Effector memory CD8-positive, alpha-beta T cell (primary cell): ENCODE data around the gene LRBA.
A peak's percentile ranks its signal among the peaks of the same experiment; 100 is the strongest.
"Not testable (repeated sequence)": the region's sequence is repeated elsewhere in the genome, so short reads cannot be mapped to it uniquely, and the experiment has no call there.

Experiments
- ATAC-seq: fragments of 150-1000 bp; cut with Tn5 transposase; replicated peaks from 2 replicates; pipeline ENCODE4 v1.10.0; 2021; ENCODE audit warnings: mild to moderate bottlenecking, moderate library complexity
- DNase-seq, 3 experiments: peaks; one replicate each; pipeline ENCODE4 v3.0.0; 2021
- H3K27ac Mint-ChIP-seq, 2 donors: one replicate each; pipeline ENCODE4 v1.8.0; 2022; ENCODE audit warnings: mild to moderate bottlenecking in 2 of 2, mixed read lengths in 2 of 2, moderate library complexity in 2 of 2
- H3K27me3 Mint-ChIP-seq, 2 donors: one replicate each; pipeline ENCODE4 v1.8.0; 2022; ENCODE audit warnings: mixed read lengths in 2 of 2
- H3K36me3 Mint-ChIP-seq: one replicate; pipeline ENCODE4 v1.8.0; 2022; ENCODE audit warnings: mild to moderate bottlenecking, moderate library complexity, mixed read lengths; ENCODE audit not compliant: insufficient read depth
- H3K4me1 Mint-ChIP-seq, 2 donors: one replicate each; pipeline ENCODE4 v1.8.0; 2022; ENCODE audit warnings: low read depth in 2 of 2, mixed read lengths in 2 of 2
- H3K4me3 Mint-ChIP-seq, 2 donors: one replicate each; pipeline ENCODE4 v1.8.0; 2022; ENCODE audit warnings: mild to moderate bottlenecking in 2 of 2, mixed read lengths in 2 of 2, moderate library complexity in 2 of 2
- H3K9me3 Mint-ChIP-seq, 2 donors: one replicate each; pipeline ENCODE4 v1.8.0; 2022; ENCODE audit warnings: mixed read lengths in 2 of 2

LRBA gene

GRCh38 chr4:150939530-150939929 lies 75.6 kb downstream of the LRBA start:
- H3K27ac Mint-ChIP-seq: no peak overlapping the region
- no peak for ATAC-seq
- no peak overlapping the region for H3K4me3 Mint-ChIP-seq
- DNase-seq: no peak
- H3K4me1 Mint-ChIP-seq: peaks cover 28 to 43% of the 10 kb centered on the region in 2 donors
- H3K9me3 Mint-ChIP-seq: no peaks in the 10 kb centered on the region
- H3K36me3 Mint-ChIP-seq: peaks cover 3% of the 10 kb centered on the region
- H3K27me3 Mint-ChIP-seq: no peaks in the 10 kb centered on the region

- H3K9me3 Mint-ChIP-seq: no peaks in the 10 kb centered on the region
- DNase-seq (no peak), ATAC-seq (peak; percentile 74)
- peaks cover 28 to 40% of the 10 kb centered on the region in 2 donors for H3K4me1 Mint-ChIP-seq
- peaks cover 6% of the 10 kb centered on the region for H3K36me3 Mint-ChIP-seq
- peak overlapping the region in 1 of 2 donors; percentile 26 for H3K27ac Mint-ChIP-seq
- H3K27me3 Mint-ChIP-seq: no peaks in the 10 kb centered on the region
- no peak overlapping the region for H3K4me3 Mint-ChIP-seq
Observed at GRCh38 chr4:150938873-150939499, 76.1 kb downstream of the LRBA start.

- Mint-ChIP-seq H3K9me3 (no peaks in the 10 kb centered on the region), H3K27ac (peak overlapping the region in 1 of 2 donors; percentile 26), H3K4me1 (peaks cover 24 to 35% of the 10 kb centered on the region in 2 donors), H3K4me3 (no peak overlapping the region), H3K36me3 (peaks cover 6% of the 10 kb centered on the region), H3K27me3 (no peaks in the 10 kb centered on the region)
- ATAC-seq (no peak), DNase-seq (no peak)
Observed at GRCh38 chr4:150938417-150938816, 76.7 kb downstream of the LRBA start.

- ATAC-seq (no peak), DNase-seq (no peak)
- H3K36me3 Mint-ChIP-seq: peaks cover 7% of the 10 kb centered on the region
- peaks cover 9 to 13% of the 10 kb centered on the region in 2 donors for H3K4me1 Mint-ChIP-seq
- H3K27me3 Mint-ChIP-seq: no peaks in the 10 kb centered on the region
- no peak overlapping the region for H3K27ac Mint-ChIP-seq
- no peak overlapping the region for H3K4me3 Mint-ChIP-seq
- H3K9me3 Mint-ChIP-seq: no peaks in the 10 kb centered on the region
Observed at GRCh38 chr4:150934022-150934421, 81.1 kb downstream of the LRBA start.

- Mint-ChIP-seq H3K4me3 (no peak overlapping the region), H3K4me1 (peaks cover 3 to 4% of the 10 kb centered on the region in 2 donors), H3K27me3 (no peaks in the 10 kb centered on the region), H3K27ac (no peak overlapping the region), H3K9me3 (no peaks in the 10 kb centered on the region), H3K36me3 (peaks cover 15% of the 10 kb centered on the region)
- DNase-seq (no peak), ATAC-seq (no peak)
Observed at GRCh38 chr4:150931796-150932195, 83.3 kb downstream of the LRBA start.

GRCh38 chr4:150931005-150931404 lies 84.1 kb downstream of the LRBA start:
- no peaks in the 10 kb centered on the region for H3K9me3 Mint-ChIP-seq
- no peak overlapping the region for H3K4me3 Mint-ChIP-seq
- no peaks in the 10 kb centered on the region for H3K27me3 Mint-ChIP-seq
- H3K4me1 Mint-ChIP-seq: peaks cover 1 to 4% of the 10 kb centered on the region in 2 donors
- ATAC-seq: no peak
- no peak for DNase-seq
- H3K36me3 Mint-ChIP-seq: peaks cover 12% of the 10 kb centered on the region
- no peak overlapping the region for H3K27ac Mint-ChIP-seq

GRCh38 chr4:150923945-150924344 lies 91.1 kb downstream of the LRBA start:
- Mint-ChIP-seq H3K27me3 (no peaks in the 10 kb centered on the region), H3K36me3 (peaks cover 40% of the 10 kb centered on the region)

GRCh38 chr4:150921486-150921885 lies 93.6 kb downstream of the LRBA start:
- not testable (repeated sequence) for DNase-seq, H3K27me3 Mint-ChIP-seq, ATAC-seq, H3K4me3 Mint-ChIP-seq, H3K9me3 Mint-ChIP-seq, H3K27ac Mint-ChIP-seq, H3K4me1 Mint-ChIP-seq
- peaks cover 47% of the 10 kb centered on the region for H3K36me3 Mint-ChIP-seq

More at GRCh38 chr4:150923945-150924344, 91.1 kb downstream of the LRBA start:
- DNase-seq: no peak
- Mint-ChIP-seq H3K9me3 (no peaks in the 10 kb centered on the region), H3K4me3 (no peak overlapping the region), H3K27ac (no peak overlapping the region), H3K4me1 (peaks cover 1 to 10% of the 10 kb centered on the region in 2 donors)
- ATAC-seq: no peak

- not testable (repeated sequence) for H3K4me3 Mint-ChIP-seq, DNase-seq, H3K9me3 Mint-ChIP-seq, ATAC-seq, H3K4me1 Mint-ChIP-seq, H3K27me3 Mint-ChIP-seq, H3K27ac Mint-ChIP-seq
- H3K36me3 Mint-ChIP-seq: peaks cover 65% of the 10 kb centered on the region
Observed at GRCh38 chr4:150918562-150918961, 96.5 kb downstream of the LRBA start.

- peaks cover 46% of the 10 kb centered on the region for H3K36me3 Mint-ChIP-seq
- H3K27me3 Mint-ChIP-seq: no peaks in the 10 kb centered on the region
- ATAC-seq (no peak), DNase-seq (no peak)
- H3K4me3 Mint-ChIP-seq: no peak overlapping the region
- H3K4me1 Mint-ChIP-seq: peaks cover 6 to 16% of the 10 kb centered on the region in 2 donors
- peaks cover 6 to 7% of the 10 kb centered on the region in 2 donors for H3K9me3 Mint-ChIP-seq
- H3K27ac Mint-ChIP-seq: no peak overlapping the region
Observed at GRCh38 chr4:150911326-150911725, 103.8 kb downstream of the LRBA start.

GRCh38 chr4:150909116-150909515 lies 106.0 kb downstream of the LRBA start:
- ATAC-seq (peak; percentile 46), DNase-seq (no peak)
- Mint-ChIP-seq H3K9me3 (peaks cover 6 to 7% of the 10 kb centered on the region in 2 donors), H3K4me3 (peak overlapping the region; percentile 11 to 73), H3K36me3 (peaks cover 33% of the 10 kb centered on the region), H3K27me3 (no peaks in the 10 kb centered on the region), H3K4me1 (peaks cover 6 to 20% of the 10 kb centered on the region in 2 donors), H3K27ac (peak overlapping the region; percentile 73 to 87)

- H3K4me3 Mint-ChIP-seq: no peak overlapping the region
- peaks cover 0 to 3% of the 10 kb centered on the region in 2 donors for H3K9me3 Mint-ChIP-seq
- no peaks in the 10 kb centered on the region for H3K27me3 Mint-ChIP-seq
Observed at GRCh38 chr4:150906987-150907633, 108.0 kb downstream of the LRBA start.

GRCh38 chr4:150904671-150905070 lies 110.4 kb downstream of the LRBA start:
- no peaks in the 10 kb centered on the region for H3K9me3 Mint-ChIP-seq
- peaks cover 40% of the 10 kb centered on the region for H3K36me3 Mint-ChIP-seq
- H3K27me3 Mint-ChIP-seq: no peaks in the 10 kb centered on the region
- no peak for ATAC-seq
- peaks cover 6 to 16% of the 10 kb centered on the region in 2 donors for H3K4me1 Mint-ChIP-seq
- no peak for DNase-seq
- H3K27ac Mint-ChIP-seq: no peak overlapping the region
- no peak overlapping the region for H3K4me3 Mint-ChIP-seq

More at GRCh38 chr4:150906987-150907633, 108.0 kb downstream of the LRBA start:
- no peak for ATAC-seq
- Mint-ChIP-seq H3K27ac (peak overlapping the region; percentile 47 to 52), H3K36me3 (peaks cover 26% of the 10 kb centered on the region), H3K4me1 (peaks cover 6 to 20% of the 10 kb centered on the region in 2 donors)
- no peak for DNase-seq

GRCh38 chr4:150903603-150904002 lies 111.5 kb downstream of the LRBA start:
- peaks cover 41% of the 10 kb centered on the region for H3K36me3 Mint-ChIP-seq
- H3K27me3 Mint-ChIP-seq: no peaks in the 10 kb centered on the region
- ATAC-seq (no peak), DNase-seq (no peak)
- H3K27ac Mint-ChIP-seq: peak overlapping the region; percentile 53 to 72
- no peak overlapping the region for H3K4me3 Mint-ChIP-seq
- no peaks in the 10 kb centered on the region for H3K9me3 Mint-ChIP-seq
- peaks cover 1 to 10% of the 10 kb centered on the region in 2 donors for H3K4me1 Mint-ChIP-seq
